Gastroesophageal sphincter (tissue), 4 donors: ENCODE data around the gene CDH11. TPM values are rescaled to one million over a fixed set of nuclear protein-coding genes. Genes with fewer than 3 reads are reported as not detected.

Experiments
- ATAC-seq: fragments of 150-250 bp; one replicate; pipeline ENCODE4 v1.9.1; 2016; ENCODE audit warnings: mild to moderate bottlenecking, moderate library complexity
- H3K27ac ChIP-seq, 4 donors: fragments of 200-600 bp; sonication (generic) in 3 of 4; 1 replicate in 3 of 4; 2 replicates in 1 of 4; pipeline ENCODE4 v1.5.1; 2016 to 2019
- H3K27me3 ChIP-seq: fragments of 200-600 bp; sonication (generic); one replicate; pipeline ENCODE4 v1.5.1; 2019
- H3K36me3 ChIP-seq, 2 donors: fragments of 200-600 bp; sonication (generic); one replicate each; pipeline ENCODE4 v1.5.1; 2019; ENCODE audit warnings: control low read depth in 1 of 2
- H3K4me1 ChIP-seq, 3 donors: fragments of 200-600 bp; sonication (generic); 1 replicate in 2 of 3; 2 replicates in 1 of 3; pipeline ENCODE4 v1.5.1; 2016 to 2019; ENCODE audit warnings: control low read depth in 2 of 3
- H3K4me3 ChIP-seq, 2 donors: fragments of 200-600 bp; sonication (generic); one replicate each; pipeline ENCODE4 v1.5.1; 2019; ENCODE audit warnings: mild to moderate bottlenecking in 1 of 2, moderate library complexity in 1 of 2
- H3K9me3 ChIP-seq, 3 donors: fragments of 200-600 bp; sonication (generic); one replicate each; pipeline ENCODE4 v1.5.1; 2017 to 2019; ENCODE audit warnings: control low read depth in 2 of 3
- CTCF ChIP-seq, 4 experiments: fragments of 200-600 bp in 2 of 4; fragments of 450-650 bp in 2 of 4; sonication (generic) in 1 of 4; IDR thresholded peaks; one replicate each; pipeline ENCODE4 v1.5.1; 2017 to 2019; ENCODE audit warnings: antibody characterized with exemption in 4 of 4, mild to moderate bottlenecking in 2 of 4, moderate library complexity in 2 of 4
- EP300 ChIP-seq: sonication (generic); formaldehyde crosslinking; IDR thresholded peaks from one replicate; pipeline ENCODE4 v1.6.1; 2017; ENCODE audit warnings: antibody characterized with exemption, mild to moderate bottlenecking
- POLR2A ChIP-seq, 2 donors: fragments of 450-650 bp; IDR thresholded peaks; one replicate each; pipeline ENCODE4 v1.6.1; 2017; ENCODE audit warnings: antibody characterized with exemption in 2 of 2, mild to moderate bottlenecking in 2 of 2, moderate library complexity in 1 of 2
- POLR2AphosphoS5 ChIP-seq: sonication (generic); formaldehyde crosslinking; IDR thresholded peaks from one replicate; pipeline ENCODE4 v1.6.1; 2017; ENCODE audit warnings: antibody characterized with exemption
- WGBS, 2 donors: methylation state at CpG; one replicate each; pipeline ENCODE4 v1.1.5; 2018; ENCODE audit warnings: low coverage in 1 of 2; 5-methylcytosine and 5-hydroxymethylcytosine counted together
- total RNA-seq, 4 donors: library from RNA; depleted of rRNA; stranded (reverse); fragments of >200 nt; gene quantifications; one replicate each; pipeline ENCODE4 v1.1.0, GENCODE V29; 2016

CDH11 gene
- total RNA-seq, 4 donors from 2014 or later: 37.4 to 78.9 (median 62.8) TPM

GRCh38 chr16:64925166-64925565 lies 196.7 kb downstream of the CDH11 start:
- Histone ChIP-seq H3K36me3 (no peaks in the 10 kb centered on the region), H3K4me3 (no peak overlapping the region), H3K9me3 (peaks cover 0 to 12% (median 0%) of the 10 kb centered on the region in 3 donors), H3K4me1 (no peaks in the 10 kb centered on the region), H3K27ac (no peak overlapping the region), H3K27me3 (no peaks in the 10 kb centered on the region)
- no peak for ATAC-seq
- TF ChIP-seq POLR2AphosphoS5 (peak; percentile 57), EP300 (no peak), POLR2A (IDR thresholded peaks at IDR 0.05) (no peak), CTCF (IDR thresholded peaks at IDR 0.05) (no peak)

- 55% methylated on average over 2 of the region's 2 CpGs; no CpG with 5 or more reads in 1 of the 2 donors for WGBS, 2 donors
- Histone ChIP-seq H3K4me3 (no peak overlapping the region), H3K4me1 (no peaks in the 10 kb centered on the region), H3K36me3 (no peaks in the 10 kb centered on the region), H3K27ac (no peak overlapping the region), H3K9me3 (peaks cover 0 to 12% (median 0%) of the 10 kb centered on the region in 3 donors), H3K27me3 (no peaks in the 10 kb centered on the region)
- no peak for ATAC-seq
- TF ChIP-seq EP300: no peak
- TF ChIP-seq POLR2AphosphoS5: no peak
- no peak for TF ChIP-seq CTCF (IDR thresholded peaks at IDR 0.05)
- no peak for TF ChIP-seq POLR2A (IDR thresholded peaks at IDR 0.05)
Measured at GRCh38 chr16:64924086-64924485, 197.8 kb downstream of the CDH11 start.

GRCh38 chr16:64919929-64920607 lies 201.8 kb downstream of the CDH11 start:
- WGBS, 2 donors: 45 to 61% methylated on average over 1 to 2 of the region's 2 CpGs
- Histone ChIP-seq H3K27me3 (no peaks in the 10 kb centered on the region), H3K36me3 (no peaks in the 10 kb centered on the region), H3K27ac (no peak overlapping the region), H3K4me1 (no peaks in the 10 kb centered on the region), H3K9me3 (no peaks in the 10 kb centered on the region), H3K4me3 (no peak overlapping the region)
- no peak for TF ChIP-seq EP300
- TF ChIP-seq CTCF (IDR thresholded peaks at IDR 0.05): no peak
- no peak for TF ChIP-seq POLR2A (IDR thresholded peaks at IDR 0.05)
- no peak for TF ChIP-seq POLR2AphosphoS5
- no peak for ATAC-seq

GRCh38 chr16:64919141-64919540 lies 202.7 kb downstream of the CDH11 start:
- no peak for ATAC-seq
- Histone ChIP-seq H3K9me3 (no peaks in the 10 kb centered on the region), H3K27me3 (no peaks in the 10 kb centered on the region), H3K27ac (no peak overlapping the region), H3K4me1 (no peaks in the 10 kb centered on the region), H3K4me3 (no peak overlapping the region), H3K36me3 (no peaks in the 10 kb centered on the region)
- WGBS, 2 donors: 22 to 64% methylated on average over 1 of the region's 1 CpG
- TF ChIP-seq EP300: no peak

GRCh38 chr16:64916051-64916450 lies 205.8 kb downstream of the CDH11 start:
- H3K27me3 ChIP-seq: no peaks in the 10 kb centered on the region
- no peak for ATAC-seq
- TF ChIP-seq CTCF (IDR thresholded peaks at IDR 0.05): no peak
- no peak for TF ChIP-seq POLR2A (IDR thresholded peaks at IDR 0.05)
- no peak for TF ChIP-seq POLR2AphosphoS5
- no peak for TF ChIP-seq EP300
- no peak overlapping the region for H3K27ac ChIP-seq
- no peaks in the 10 kb centered on the region for H3K9me3 ChIP-seq
- 66 to 90% methylated on average over 2 of the region's 2 CpGs for WGBS, 2 donors
- H3K36me3 ChIP-seq: no peaks in the 10 kb centered on the region
- no peaks in the 10 kb centered on the region for H3K4me1 ChIP-seq
- H3K4me3 ChIP-seq: no peak overlapping the region
